NB4 (cell line): ENCODE measurements around the gene MCM7.
A peak's percentile ranks its signal among the peaks of the same experiment; 100 is the strongest.

Experiments used
- DNase-seq: peaks from one replicate; pipeline ENCODE4 v3.0.0; 2010; ENCODE audit warnings: low read depth
- H3K4me3 ChIP-seq: one replicate; pipeline ENCODE4 v1.5.1; 2011; ENCODE audit warnings: mild to moderate bottlenecking, low read depth, low read length, moderate library complexity
- MYC ChIP-seq: IDR thresholded peaks from 2 replicates; pipeline ENCODE4 v1.6.1; 2011; ENCODE audit warnings: low read depth, low read length
- POLR2A ChIP-seq: IDR thresholded peaks from 2 replicates; pipeline ENCODE4 v1.6.1; 2011; ENCODE audit warnings: mild to moderate bottlenecking; ENCODE audit not compliant: insufficient read length; ENCODE audit errors: extremely low read depth
- TF ChIP-seq, protein P1 (sequence below): IDR thresholded peaks from 2 replicates; pipeline ENCODE4 v1.6.1; 2011; ENCODE audit warnings: low read depth, low read length
- TF ChIP-seq, protein P2 (sequence below): IDR thresholded peaks from one replicate; pipeline ENCODE4 v1.5.1; 2012; ENCODE audit warnings: low read depth, low read length

The MCM7 gene

GRCh38 chr7:100087055-100087750 is 14.0 kb downstream of the MCM7 start:
- no peak for DNase-seq
- TF ChIP-seq MYC (no peak), POLR2A (no peak)
- TF ChIP-seq, protein P1, sequence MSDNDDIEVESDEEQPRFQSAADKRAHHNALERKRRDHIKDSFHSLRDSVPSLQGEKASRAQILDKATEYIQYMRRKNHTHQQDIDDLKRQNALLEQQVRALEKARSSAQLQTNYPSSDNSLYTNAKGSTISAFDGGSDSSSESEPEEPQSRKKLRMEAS = no peak
- TF ChIP-seq, protein P2, sequence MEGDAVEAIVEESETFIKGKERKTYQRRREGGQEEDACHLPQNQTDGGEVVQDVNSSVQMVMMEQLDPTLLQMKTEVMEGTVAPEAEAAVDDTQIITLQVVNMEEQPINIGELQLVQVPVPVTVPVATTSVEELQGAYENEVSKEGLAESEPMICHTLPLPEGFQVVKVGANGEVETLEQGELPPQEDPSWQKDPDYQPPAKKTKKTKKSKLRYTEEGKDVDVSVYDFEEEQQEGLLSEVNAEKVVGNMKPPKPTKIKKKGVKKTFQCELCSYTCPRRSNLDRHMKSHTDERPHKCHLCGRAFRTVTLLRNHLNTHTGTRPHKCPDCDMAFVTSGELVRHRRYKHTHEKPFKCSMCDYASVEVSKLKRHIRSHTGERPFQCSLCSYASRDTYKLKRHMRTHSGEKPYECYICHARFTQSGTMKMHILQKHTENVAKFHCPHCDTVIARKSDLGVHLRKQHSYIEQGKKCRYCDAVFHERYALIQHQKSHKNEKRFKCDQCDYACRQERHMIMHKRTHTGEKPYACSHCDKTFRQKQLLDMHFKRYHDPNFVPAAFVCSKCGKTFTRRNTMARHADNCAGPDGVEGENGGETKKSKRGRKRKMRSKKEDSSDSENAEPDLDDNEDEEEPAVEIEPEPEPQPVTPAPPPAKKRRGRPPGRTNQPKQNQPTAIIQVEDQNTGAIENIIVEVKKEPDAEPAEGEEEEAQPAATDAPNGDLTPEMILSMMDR = no peak
- no peak overlapping the region for H3K4me3 ChIP-seq

GRCh38 chr7:100085515-100085914 is 15.7 kb downstream of the MCM7 start:
- no peak overlapping the region for H3K4me3 ChIP-seq
- peak; percentile 43; the same call in 1 of the 2 replicates for TF ChIP-seq MYC
- TF ChIP-seq, protein P2 = no peak
- peak; percentile 58 for DNase-seq

DNA sequence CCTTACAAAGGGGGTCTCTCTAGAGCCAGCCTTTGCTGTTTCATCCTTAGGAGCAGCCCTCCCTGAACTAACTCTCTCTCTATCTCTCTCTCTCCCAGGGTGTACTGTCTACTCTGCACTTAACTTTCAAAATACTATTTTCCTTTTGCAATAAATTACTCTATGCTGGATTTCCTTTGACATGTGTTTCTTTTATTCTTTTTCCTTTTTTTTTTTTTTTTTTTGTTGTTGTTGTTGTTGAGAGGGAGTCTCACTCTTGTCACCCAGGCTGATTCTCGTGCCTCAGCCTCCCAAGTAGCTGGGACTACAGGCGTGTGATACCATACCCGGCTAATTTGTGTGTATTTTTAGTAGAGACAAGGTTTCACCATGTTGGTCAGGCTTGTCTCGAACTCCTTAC is 18.2 kb downstream of the MCM7 start:
- H3K4me3 ChIP-seq = no peak overlapping the region
- DNase-seq = no peak
- no peak for TF ChIP-seq POLR2A
- TF ChIP-seq, protein P2 = no peak
- TF ChIP-seq MYC = no peak
- TF ChIP-seq, protein P1 = no peak

GRCh38 chr7:100081535-100082102 is 19.6 kb downstream of the MCM7 start, which contains the start of gene ZNF3:
Gene ZNF3, minus strand, starts transcription at chr7:100081723. Its CDS starts 4,366 bp downstream, at chr7:100077357.
- peak; percentile 100 for DNase-seq
- TF ChIP-seq POLR2A = peak; percentile 88
- TF ChIP-seq, protein P1 = peak; percentile 97
- TF ChIP-seq, protein P2 = peak; percentile 87
- TF ChIP-seq MYC = peak; percentile 99
- H3K4me3 ChIP-seq = peak within 1 kb of the TSS; percentile 97

- peak overlapping the region; percentile 97 for H3K4me3 ChIP-seq
- DNase-seq = peak; percentile 40
- TF ChIP-seq, protein P1 = no peak
- TF ChIP-seq MYC (no peak), POLR2A (no peak)
- TF ChIP-seq, protein P2 = no peak
Observed at GRCh38 chr7:100080907-100081534, 20.2 kb downstream of the MCM7 start.
